ENCODE data around the gene HOXC9. TPM values are rescaled to one million over a fixed set of nuclear protein-coding genes. Genes with fewer than 3 reads are reported as not detected.

Gene HOXC9
- total RNA-seq, 1 experiment from 2014 or later: not detected

DNA sequence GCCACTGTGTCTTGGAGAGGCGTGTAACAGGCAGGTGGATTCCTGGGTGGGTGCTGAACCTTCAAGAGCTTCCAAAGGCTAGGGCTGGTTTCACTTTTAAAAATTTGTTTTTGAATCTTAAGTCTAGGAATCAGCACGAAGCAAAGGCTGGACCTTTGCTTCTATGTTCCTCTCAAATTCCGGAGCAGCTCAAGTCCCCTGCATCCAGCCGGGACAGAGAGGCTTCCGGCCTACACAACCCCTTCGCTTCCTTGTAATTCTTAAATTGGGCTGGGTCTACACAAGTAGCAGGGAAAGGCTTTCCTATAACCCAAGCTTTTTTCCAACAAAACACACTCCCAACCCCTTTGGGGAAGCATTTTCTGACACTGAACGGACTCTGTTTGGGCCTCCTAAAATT, 37.0 kb upstream of the HOXC9 start:
- no peak for TF ChIP-seq CTCF (conservative IDR thresholded peaks at IDR 0.05)
- Histone ChIP-seq H3K27ac (ENCODE audit: insufficient read length, low read depth, low read length) (no peak overlapping the region), H3K23ac (ENCODE audit: insufficient read length, low read depth, low read length) (no peak overlapping the region), H3K9ac (ENCODE audit: extremely low read depth, insufficient read length, low read length) (no peak overlapping the region), H4K8ac (replicated peaks; ENCODE audit: insufficient read length, low read depth, low read length) (no peak overlapping the region), H3K14ac (ENCODE audit: insufficient read depth, low read length) (no peak overlapping the region), H2BK5ac (ENCODE audit: insufficient read length, low read length) (no peak overlapping the region), H3K23me2 (ENCODE audit: insufficient read length, low read depth, low read length, poor library complexity, severe bottlenecking) (no peaks in the 10 kb centered on the region), H4K5ac (ENCODE audit: insufficient read length, low read depth, low read length) (no peak overlapping the region), H2AFZ (ENCODE audit: low read length) (no peak overlapping the region), H4K20me1 (ENCODE audit: control insufficient read depth, insufficient read depth, insufficient read length) (no peaks in the 10 kb centered on the region), H3K4me1 (ENCODE audit: insufficient read depth, low read length) (no peaks in the 10 kb centered on the region), H3K4ac (ENCODE audit: low read depth, low read length) (no peak overlapping the region), H2BK120ac (ENCODE audit: low read depth, low read length, poor library complexity, severe bottlenecking) (no peak overlapping the region), H3K79me1 (ENCODE audit: insufficient read depth, low read depth, low read length, poor library complexity, severe bottlenecking) (no peaks in the 10 kb centered on the region), H3K56ac (ENCODE audit: insufficient read length, low read depth, low read length) (no peak overlapping the region), H3T11ph (ENCODE audit: low read length) (no peak overlapping the region), H4K91ac (ENCODE audit: insufficient read length, low read depth, low read length) (no peak overlapping the region), H2BK12ac (ENCODE audit: insufficient read length, low read depth, low read length) (no peak overlapping the region), H3K18ac (ENCODE audit: insufficient read length, low read depth, low read length) (no peak overlapping the region), H3K4me2 (ENCODE audit: insufficient read depth, insufficient read length, low read length) (no peak overlapping the region), H3K9me3 (ENCODE audit: control insufficient read depth, low read depth, low read length) (no peaks in the 10 kb centered on the region), H2BK15ac (ENCODE audit: low read depth, low read length) (no peak overlapping the region), H2BK20ac (ENCODE audit: low read depth, low read length, poor library complexity, severe bottlenecking) (no peak overlapping the region), H3K27me3 (ENCODE audit: insufficient read depth, low read length) (peaks cover 95% of the 10 kb centered on the region), H2AK5ac (ENCODE audit: insufficient read length, low read length) (no peak overlapping the region), H3K79me2 (ENCODE audit: insufficient read depth, low read length) (no peaks in the 10 kb centered on the region)
- no CpG with 5 or more reads among the region's 7 CpGs for WGBS (ENCODE audit: extremely low coverage, insufficient read length, low lambda C conversion rate)
- H3K27ac Mint-ChIP-seq: no peak overlapping the region
- no peak for DNase-seq
- H3K4me3 Mint-ChIP-seq: no peak overlapping the region
- no peaks in the 10 kb centered on the region; a peak in 1 of 7 replicates for H3K36me3 Mint-ChIP-seq (ENCODE audit: insufficient read depth in 1 of 3, low read depth in 3 of 3)
- H3K9me3 Mint-ChIP-seq: peaks cover 2 to 14% of the 10 kb centered on the region in 2 experiments; a peak in 2 of 5 replicates
- H3K4me1 Mint-ChIP-seq: peaks cover 8 to 12% of the 10 kb centered on the region in 2 experiments; a peak in 3 of 4 replicates
- H3K27me3 Mint-ChIP-seq (ENCODE audit: low read depth): peaks cover 100% of the 10 kb centered on the region
